Vagina (tissue), 2 donors: ENCODE measurements around the gene TMEM208. TPM values are rescaled to one million over a fixed set of nuclear protein-coding genes. Genes with fewer than 3 reads are reported as not detected.

Source experiments
- DNase-seq, 2 donors: peaks; one replicate each; pipeline ENCODE4 v3.0.0-alpha.2; 2017; ENCODE audit errors: extremely low spot score in 2 of 2
- H3K27ac ChIP-seq: fragments of 200-600 bp; sonication (generic); one replicate; pipeline ENCODE4 v1.5.1; 2019
- H3K27me3 ChIP-seq: fragments of 200-600 bp; sonication (generic); one replicate; pipeline ENCODE4 v1.5.1; 2019
- H3K36me3 ChIP-seq, 2 donors: fragments of 200-600 bp; sonication (generic); one replicate each; pipeline ENCODE4 v1.5.1; 2017 to 2019
- H3K4me1 ChIP-seq: fragments of 200-600 bp; sonication (generic); one replicate; pipeline ENCODE4 v1.5.1; 2019
- H3K4me3 ChIP-seq, 2 donors: fragments of 200-600 bp; sonication (generic); 1 replicate in 1 of 2; 2 replicates in 1 of 2; pipeline ENCODE4 v1.5.1; 2016 to 2019
- H3K9me3 ChIP-seq: fragments of 200-600 bp; sonication (generic); one replicate; pipeline ENCODE4 v1.5.1; 2019
- POLR2A ChIP-seq, 2 donors: fragments of 450-650 bp; IDR thresholded peaks; one replicate each; pipeline ENCODE4 v1.6.1; 2017; ENCODE audit warnings: antibody characterized with exemption in 2 of 2, mild to moderate bottlenecking in 2 of 2, moderate library complexity in 2 of 2
- POLR2AphosphoS5 ChIP-seq, 2 donors: sonication (generic); formaldehyde crosslinking; IDR thresholded peaks; one replicate each; pipeline ENCODE4 v1.9.0; 2017; ENCODE audit warnings: antibody characterized with exemption in 2 of 2, mild to moderate bottlenecking in 2 of 2, low read depth in 1 of 2; ENCODE audit not compliant: insufficient read depth in 1 of 2
- intact Hi-C: fragments of 100-400 bp; cut with DNase I; formaldehyde crosslinking; loops from one replicate; pipeline ENCODE4 v1.15.1; 2023
- total RNA-seq: library from RNA; depleted of rRNA; stranded (reverse); fragments of >200 nt; gene quantifications from one replicate; pipeline ENCODE4 v1.2.3, GENCODE V29; 2016
- TF ChIP-seq, protein P1 (sequence below), 3 experiments: fragments of 450-650 bp in 2 of 3; fragments of 200-600 bp in 1 of 3; sonication (generic) in 1 of 3; IDR thresholded peaks; one replicate each; pipeline ENCODE4 v1.5.1; 2017 to 2019; ENCODE audit warnings: antibody characterized with exemption in 3 of 3, mild to moderate bottlenecking in 2 of 3, moderate library complexity in 2 of 3

The TMEM208 gene
- total RNA-seq, 1 donor from 2014 or later = 48.9 TPM

DNA sequence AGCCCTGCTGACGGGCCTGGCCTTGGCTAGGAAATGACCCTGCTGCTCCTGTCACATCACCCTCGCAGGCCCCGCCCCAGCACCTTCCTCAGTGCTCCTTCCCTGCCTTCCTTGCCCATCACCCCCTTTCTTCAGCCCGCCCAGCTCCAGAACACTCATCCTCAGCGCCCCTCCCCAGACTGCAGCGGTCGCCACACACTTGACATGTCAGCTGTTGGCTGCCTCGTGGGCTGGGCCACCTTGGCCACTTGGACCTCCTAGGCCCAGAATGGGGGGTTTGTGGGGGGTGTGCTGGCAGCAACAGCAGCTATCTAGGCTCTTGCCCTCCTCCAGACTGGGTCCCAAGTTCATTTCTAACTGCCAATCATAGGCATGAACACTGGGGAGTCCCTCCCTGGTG, 17.4 kb upstream of the TMEM208 start:
- Histone ChIP-seq H3K27me3 (no peaks in the 10 kb centered on the region), H3K4me1 (no peaks in the 10 kb centered on the region), H3K36me3 (no peaks in the 10 kb centered on the region), H3K9me3 (no peaks in the 10 kb centered on the region), H3K27ac (no peak overlapping the region), H3K4me3 (no peak overlapping the region)
- no peak for TF ChIP-seq POLR2A (IDR thresholded peaks at IDR 0.05)
- TF ChIP-seq, protein P1, sequence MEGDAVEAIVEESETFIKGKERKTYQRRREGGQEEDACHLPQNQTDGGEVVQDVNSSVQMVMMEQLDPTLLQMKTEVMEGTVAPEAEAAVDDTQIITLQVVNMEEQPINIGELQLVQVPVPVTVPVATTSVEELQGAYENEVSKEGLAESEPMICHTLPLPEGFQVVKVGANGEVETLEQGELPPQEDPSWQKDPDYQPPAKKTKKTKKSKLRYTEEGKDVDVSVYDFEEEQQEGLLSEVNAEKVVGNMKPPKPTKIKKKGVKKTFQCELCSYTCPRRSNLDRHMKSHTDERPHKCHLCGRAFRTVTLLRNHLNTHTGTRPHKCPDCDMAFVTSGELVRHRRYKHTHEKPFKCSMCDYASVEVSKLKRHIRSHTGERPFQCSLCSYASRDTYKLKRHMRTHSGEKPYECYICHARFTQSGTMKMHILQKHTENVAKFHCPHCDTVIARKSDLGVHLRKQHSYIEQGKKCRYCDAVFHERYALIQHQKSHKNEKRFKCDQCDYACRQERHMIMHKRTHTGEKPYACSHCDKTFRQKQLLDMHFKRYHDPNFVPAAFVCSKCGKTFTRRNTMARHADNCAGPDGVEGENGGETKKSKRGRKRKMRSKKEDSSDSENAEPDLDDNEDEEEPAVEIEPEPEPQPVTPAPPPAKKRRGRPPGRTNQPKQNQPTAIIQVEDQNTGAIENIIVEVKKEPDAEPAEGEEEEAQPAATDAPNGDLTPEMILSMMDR (IDR thresholded peaks at IDR 0.05) = no peak
- no peak for TF ChIP-seq POLR2AphosphoS5 (IDR thresholded peaks at IDR 0.05; ENCODE audit: insufficient read depth in 1 of 2, low read depth in 1 of 2)
- DNase-seq = no peak
- intact Hi-C loops = no loop called here

DNA sequence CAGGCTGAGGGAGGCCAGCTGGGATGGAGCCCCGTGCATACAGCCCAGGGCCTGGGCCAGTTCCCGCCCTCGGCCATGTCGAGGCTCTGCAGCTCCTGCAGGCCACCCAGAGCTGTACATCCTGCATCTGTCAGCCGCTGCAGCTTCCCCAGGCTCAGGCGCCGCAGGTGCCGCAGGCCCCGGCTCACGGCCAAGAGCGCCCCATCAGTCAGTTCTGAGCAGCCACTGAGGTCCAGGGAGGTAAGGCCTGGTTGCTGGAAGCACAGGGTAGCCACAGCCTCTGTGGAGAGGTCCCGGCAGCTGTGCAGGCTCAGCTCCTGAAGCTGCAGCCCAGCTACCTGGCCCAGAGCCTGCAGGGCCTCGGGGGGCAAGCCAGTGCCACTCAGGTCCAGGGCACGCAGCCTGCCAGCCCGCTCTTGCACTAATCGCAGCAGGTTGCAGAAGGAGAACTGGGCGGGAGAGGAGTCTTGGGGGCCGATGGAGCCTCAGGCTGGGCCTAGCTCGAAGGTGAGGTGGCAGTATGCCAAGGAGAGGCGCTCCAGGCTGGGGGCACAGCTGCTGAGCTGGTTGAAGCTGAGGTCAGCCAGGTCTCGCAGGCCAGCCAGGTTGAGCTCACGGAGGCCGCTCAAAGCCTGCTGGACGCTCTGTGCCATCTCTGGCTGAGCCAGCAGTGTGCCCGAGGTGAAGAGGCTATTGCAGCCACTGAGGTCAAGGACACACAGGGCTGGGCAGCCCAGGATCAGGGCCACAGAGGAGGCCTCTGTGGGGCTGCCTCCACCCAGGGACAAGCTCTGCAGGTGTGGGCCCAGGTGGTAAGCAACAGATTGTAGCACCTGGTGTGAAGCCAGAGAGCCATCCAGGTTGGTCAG, 16.6 kb upstream of the TMEM208 start:
- Histone ChIP-seq H3K27me3 (no peaks in the 10 kb centered on the region), H3K36me3 (no peaks in the 10 kb centered on the region), H3K27ac (no peak overlapping the region), H3K4me1 (no peaks in the 10 kb centered on the region), H3K9me3 (no peaks in the 10 kb centered on the region), H3K4me3 (no peak overlapping the region)
- TF ChIP-seq, protein P1 (IDR thresholded peaks at IDR 0.05) = no peak
- TF ChIP-seq POLR2A (IDR thresholded peaks at IDR 0.05) (no peak), POLR2AphosphoS5 (IDR thresholded peaks at IDR 0.05; ENCODE audit: insufficient read depth in 1 of 2, low read depth in 1 of 2) (no peak)
- intact Hi-C loops = no loop called here
- no peak for DNase-seq

GRCh38 chr16:67211674-67212073, 15.3 kb upstream of the TMEM208 start:
- no peaks in the 10 kb centered on the region for H3K9me3 ChIP-seq
- no peaks in the 10 kb centered on the region for H3K4me1 ChIP-seq
- H3K36me3 ChIP-seq = no peaks in the 10 kb centered on the region
- H3K27ac ChIP-seq = no peak overlapping the region
- no peak overlapping the region for H3K4me3 ChIP-seq
- no peaks in the 10 kb centered on the region for H3K27me3 ChIP-seq
- TF ChIP-seq POLR2AphosphoS5 (IDR thresholded peaks at IDR 0.05; ENCODE audit: insufficient read depth in 1 of 2, low read depth in 1 of 2) (no peak), POLR2A (IDR thresholded peaks at IDR 0.05) (no peak)
- TF ChIP-seq, protein P1 (IDR thresholded peaks at IDR 0.05) = no peak
- intact Hi-C loops = no loop called here
- no peak for DNase-seq

- H3K4me3 ChIP-seq = no peak overlapping the region
- intact Hi-C loops = no loop called here
- no peaks in the 10 kb centered on the region for H3K36me3 ChIP-seq
- no peaks in the 10 kb centered on the region for H3K4me1 ChIP-seq
- TF ChIP-seq, protein P1 (IDR thresholded peaks at IDR 0.05) = no peak
- TF ChIP-seq POLR2A (IDR thresholded peaks at IDR 0.05) = no peak
- no peak for TF ChIP-seq POLR2AphosphoS5 (IDR thresholded peaks at IDR 0.05; ENCODE audit: insufficient read depth in 1 of 2, low read depth in 1 of 2)
- no peak overlapping the region for H3K27ac ChIP-seq
- no peaks in the 10 kb centered on the region for H3K9me3 ChIP-seq
- no peaks in the 10 kb centered on the region for H3K27me3 ChIP-seq
- no peak for DNase-seq
These were observed 14.2 kb upstream of the TMEM208 start for GRCh38 chr16:67212766-67213165.
